Fibroblast of lung (primary cell): ENCODE measurements around the gene COMT. TPM values are rescaled to one million over a fixed set of nuclear protein-coding genes. Genes with fewer than 3 reads are reported as not detected.

Experiments used
- DNase-seq, 2 donors: peaks; one replicate each; pipeline versions ENCODE4 v3.0.0 to v3.0.0-alpha.2; 2010; ENCODE audit warnings: low read depth in 2 of 2
- H2AFZ ChIP-seq: 2 replicates; pipeline ENCODE4 v1.5.1; 2012; ENCODE audit warnings: low read length, control low read depth, inconsistent platforms
- H3K27ac ChIP-seq: 2 replicates; pipeline ENCODE4 v1.5.1; 2011; ENCODE audit warnings: low read length, control low read depth; ENCODE audit not compliant: insufficient read depth
- H3K27me3 ChIP-seq: 2 replicates; pipeline ENCODE4 v1.5.1; 2011; ENCODE audit warnings: mild to moderate bottlenecking, low read length; ENCODE audit not compliant: control insufficient read depth, insufficient read depth
- H3K36me3 ChIP-seq: 2 replicates; pipeline ENCODE4 v1.5.1; 2011; ENCODE audit warnings: low read length; ENCODE audit not compliant: control insufficient read depth, insufficient read depth
- H3K4me1 ChIP-seq: 2 replicates; pipeline ENCODE4 v1.5.1; 2011; ENCODE audit warnings: low read length; ENCODE audit not compliant: control insufficient read depth, insufficient read depth; ENCODE audit errors: extremely low read depth
- H3K4me2 ChIP-seq: 2 replicates; pipeline ENCODE4 v1.5.1; 2011; ENCODE audit warnings: low read length, control low read depth; ENCODE audit not compliant: insufficient read depth; ENCODE audit errors: extremely low read depth
- H3K4me3 ChIP-seq, 4 experiments: fragments of 200-600 bp in 1 of 4; sonication (generic) in 1 of 4; replicated peaks in 1 of 4; 2 replicates each; pipeline ENCODE4 v1.5.1; 2011 to 2016; ENCODE audit warnings: low read length in 4 of 4, low read depth in 3 of 4, mild to moderate bottlenecking in 3 of 4, control low read depth in 2 of 4, inconsistent platforms in 1 of 4, mixed read lengths in 1 of 4; ENCODE audit not compliant: insufficient read depth in 1 of 4; ENCODE audit errors: control extremely low read depth in 1 of 4
- H3K79me2 ChIP-seq: 2 replicates; pipeline ENCODE4 v1.5.1; 2012; ENCODE audit warnings: mild to moderate bottlenecking, low read length, inconsistent platforms; ENCODE audit not compliant: control insufficient read depth, insufficient read depth
- H3K9ac ChIP-seq: 2 replicates; pipeline ENCODE4 v1.5.1; 2011; ENCODE audit warnings: mild to moderate bottlenecking, low read length, control low read depth; ENCODE audit not compliant: insufficient read depth
- H3K9me3 ChIP-seq: 2 replicates; pipeline ENCODE4 v1.5.1; 2012; ENCODE audit warnings: low read depth, low read length; ENCODE audit not compliant: control insufficient read depth, insufficient read depth
- H4K20me1 ChIP-seq: 2 replicates; pipeline ENCODE4 v1.5.1; 2011; ENCODE audit warnings: low read length; ENCODE audit not compliant: control insufficient read depth, insufficient read depth; ENCODE audit errors: extremely low read depth
- EZH2 ChIP-seq: IDR thresholded peaks from 2 replicates; pipeline ENCODE4 v1.5.1; 2012; ENCODE audit warnings: low read length, control low read depth, mild to moderate bottlenecking; ENCODE audit errors: missing control alignments
- polyA plus RNA-seq, 2 donors: library from polyadenylated mRNA; depleted of rRNA in 1 of 2; stranded (reverse) in 1 of 2; unstranded in 1 of 2; fragments of >200 nt; gene quantifications; 2 replicates each; pipeline ENCODE4 v1.2.1, GENCODE V29; 2011 to 2012; ENCODE audit warnings: missing spikeins in 1 of 2
- total RNA-seq: library from RNA; depleted of rRNA; stranded (reverse); fragments of >200 nt; gene quantifications from 2 replicates; pipeline ENCODE4 v1.2.1, GENCODE V29; 2014
- TF ChIP-seq, protein P1 (sequence below), 2 donors: IDR thresholded peaks in 1 of 2; conservative IDR thresholded peaks in 1 of 2; 1 replicate in 1 of 2; 2 replicates in 1 of 2; pipeline ENCODE4 v1.5.1; 2011 to 2012; ENCODE audit warnings: low read length in 2 of 2, control low read depth in 1 of 2, inconsistent platforms in 1 of 2, low read depth in 1 of 2, mild to moderate bottlenecking in 1 of 2

The COMT gene
- total and polyA plus RNA-seq, 2 donors (not counting 1 experiment from before 2014, with no cell fraction given), result 208 to 305 TPM

DNA sequence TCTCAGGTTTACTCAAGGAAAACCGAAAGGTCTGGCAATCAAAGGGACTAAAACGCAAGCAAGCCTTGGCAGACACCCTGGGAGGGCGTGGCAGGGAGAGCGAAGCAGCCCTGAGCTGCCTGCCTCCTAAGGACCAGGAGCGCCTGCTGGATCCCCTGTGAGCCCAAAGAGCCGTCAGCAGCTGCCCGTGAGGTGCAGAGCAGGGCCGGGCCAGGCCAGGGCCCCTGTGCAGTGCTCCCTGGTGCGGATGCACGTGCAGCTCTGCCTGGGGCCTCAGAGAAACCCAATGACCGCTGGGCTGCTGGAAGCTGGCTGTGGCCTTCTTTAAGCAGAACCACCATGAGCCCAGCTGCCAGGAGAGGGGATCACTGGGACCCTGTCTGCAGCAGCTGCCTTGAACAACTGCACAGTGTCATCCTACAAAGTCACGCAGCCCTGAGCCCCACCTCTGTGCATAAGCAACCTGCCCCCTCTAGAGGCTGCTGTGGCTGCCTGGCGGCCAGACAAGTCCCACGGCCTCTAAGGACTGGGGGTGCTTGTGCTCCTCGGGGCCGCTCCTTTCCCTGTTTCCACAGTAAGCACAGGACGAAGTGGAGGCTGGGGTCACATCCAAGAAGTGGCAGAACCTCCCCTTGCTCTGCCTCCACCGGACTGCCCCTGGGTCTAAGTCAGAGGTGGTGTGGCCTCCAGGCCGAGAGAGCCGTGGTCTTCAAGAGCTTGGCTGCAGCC is 29.1 kb upstream of the COMT start:
- Histone ChIP-seq H3K36me3 (peaks cover 9% of the 10 kb centered on the region), H4K20me1 (no peaks in the 10 kb centered on the region), H3K4me3 (no peak overlapping the region), H3K27me3 (no peaks in the 10 kb centered on the region), H3K9ac (no peak overlapping the region), H3K9me3 (no peaks in the 10 kb centered on the region), H3K79me2 (no peaks in the 10 kb centered on the region), H3K4me2 (no peak overlapping the region), H3K4me1 (peaks cover 3% of the 10 kb centered on the region), H3K27ac (no peak overlapping the region), H2AFZ (no peak overlapping the region)
- TF ChIP-seq EZH2, result no peak
- TF ChIP-seq, protein P1, sequence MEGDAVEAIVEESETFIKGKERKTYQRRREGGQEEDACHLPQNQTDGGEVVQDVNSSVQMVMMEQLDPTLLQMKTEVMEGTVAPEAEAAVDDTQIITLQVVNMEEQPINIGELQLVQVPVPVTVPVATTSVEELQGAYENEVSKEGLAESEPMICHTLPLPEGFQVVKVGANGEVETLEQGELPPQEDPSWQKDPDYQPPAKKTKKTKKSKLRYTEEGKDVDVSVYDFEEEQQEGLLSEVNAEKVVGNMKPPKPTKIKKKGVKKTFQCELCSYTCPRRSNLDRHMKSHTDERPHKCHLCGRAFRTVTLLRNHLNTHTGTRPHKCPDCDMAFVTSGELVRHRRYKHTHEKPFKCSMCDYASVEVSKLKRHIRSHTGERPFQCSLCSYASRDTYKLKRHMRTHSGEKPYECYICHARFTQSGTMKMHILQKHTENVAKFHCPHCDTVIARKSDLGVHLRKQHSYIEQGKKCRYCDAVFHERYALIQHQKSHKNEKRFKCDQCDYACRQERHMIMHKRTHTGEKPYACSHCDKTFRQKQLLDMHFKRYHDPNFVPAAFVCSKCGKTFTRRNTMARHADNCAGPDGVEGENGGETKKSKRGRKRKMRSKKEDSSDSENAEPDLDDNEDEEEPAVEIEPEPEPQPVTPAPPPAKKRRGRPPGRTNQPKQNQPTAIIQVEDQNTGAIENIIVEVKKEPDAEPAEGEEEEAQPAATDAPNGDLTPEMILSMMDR (conservative IDR thresholded peaks at IDR 0.05 in 1 of 2, IDR thresholded peaks at IDR 0.05 in 1 of 2; ENCODE audit: low read depth in 1 of 2, low read length in 2 of 2), result peak in 1 of 2 donors; percentile 3
- DNase-seq, result no peak

DNA sequence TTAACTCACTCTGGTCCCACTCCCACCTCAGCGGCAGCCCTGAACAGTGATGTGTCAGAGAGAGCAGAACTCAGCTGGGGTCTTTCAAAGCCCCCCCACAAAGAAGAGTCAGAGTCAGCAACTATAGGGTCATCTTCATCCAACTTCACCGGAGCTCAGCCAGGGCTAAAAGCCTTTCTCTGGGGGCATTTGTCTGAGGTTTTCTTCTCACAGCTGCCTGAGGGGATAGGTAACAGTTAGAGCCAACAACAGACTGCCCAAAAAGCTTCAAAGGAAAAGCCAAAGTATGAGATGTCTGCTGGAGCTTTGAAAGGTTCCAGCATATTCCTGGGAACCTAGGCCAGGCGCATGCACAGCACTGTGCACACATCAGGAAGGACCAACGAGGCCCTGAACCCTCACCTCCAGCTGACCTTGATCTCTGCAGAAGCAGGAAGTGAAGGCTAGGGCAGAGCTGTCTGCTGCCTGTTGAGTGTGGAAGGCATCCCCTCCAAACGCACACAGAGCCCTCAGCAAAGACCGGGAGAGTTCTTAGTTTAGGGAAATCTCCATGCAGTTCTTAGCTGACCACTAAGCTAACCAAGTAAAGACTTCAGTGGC is 28.1 kb upstream of the COMT start:
- Histone ChIP-seq H3K27ac (no peak overlapping the region), H3K4me2 (no peak overlapping the region), H2AFZ (no peak overlapping the region), H3K4me3 (no peak overlapping the region), H3K79me2 (no peaks in the 10 kb centered on the region), H3K4me1 (peaks cover 3% of the 10 kb centered on the region), H4K20me1 (no peaks in the 10 kb centered on the region), H3K36me3 (peaks cover 9% of the 10 kb centered on the region), H3K9me3 (no peaks in the 10 kb centered on the region), H3K27me3 (no peaks in the 10 kb centered on the region), H3K9ac (no peak overlapping the region)
- TF ChIP-seq EZH2, result no peak
- TF ChIP-seq, protein P1 (conservative IDR thresholded peaks at IDR 0.05 in 1 of 2, IDR thresholded peaks at IDR 0.05 in 1 of 2; ENCODE audit: low read depth in 1 of 2, low read length in 2 of 2), result no peak
- no peak for DNase-seq

DNA sequence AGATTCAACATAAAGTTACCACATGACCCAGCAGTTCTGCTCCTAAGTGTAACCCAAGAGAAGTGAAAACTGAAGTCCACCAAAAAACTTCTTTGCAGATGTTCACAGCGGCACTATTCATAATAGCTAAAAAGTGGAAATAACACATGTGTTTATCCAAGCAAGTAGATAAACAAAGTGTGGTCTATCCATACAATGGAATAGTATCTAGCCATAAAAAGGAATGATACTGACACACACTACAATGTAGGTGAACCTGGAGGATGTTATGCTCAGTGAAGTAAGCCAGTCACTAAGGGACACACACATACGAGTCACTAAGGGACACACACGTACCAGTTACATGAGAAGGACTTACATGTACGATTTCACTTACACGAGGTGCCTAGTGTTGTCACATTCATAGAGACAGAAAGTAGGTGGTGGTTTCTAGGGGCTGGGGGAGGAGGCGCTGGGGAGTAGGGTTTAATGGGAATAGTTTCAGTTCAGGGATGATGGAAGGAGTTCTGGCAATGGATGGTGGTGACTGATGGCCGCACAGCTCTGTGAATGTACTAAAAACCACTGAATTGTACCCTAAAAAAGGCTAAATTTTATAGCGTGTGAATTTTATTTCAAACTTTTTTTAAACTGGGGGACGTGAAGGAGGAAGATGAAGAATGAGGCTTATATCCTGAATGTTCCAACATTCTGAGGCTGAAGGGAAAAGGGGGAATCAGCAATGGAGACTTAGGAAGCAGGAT is 27.2 kb upstream of the COMT start:
- TF ChIP-seq EZH2, result no peak
- TF ChIP-seq, protein P1 (conservative IDR thresholded peaks at IDR 0.05 in 1 of 2, IDR thresholded peaks at IDR 0.05 in 1 of 2; ENCODE audit: low read depth in 1 of 2, low read length in 2 of 2), result no peak
- H3K4me2 ChIP-seq, result no peak overlapping the region
- H3K9ac ChIP-seq, result no peak overlapping the region
- no peaks in the 10 kb centered on the region for H3K9me3 ChIP-seq
- H3K27me3 ChIP-seq, result no peaks in the 10 kb centered on the region
- no peaks in the 10 kb centered on the region for H3K79me2 ChIP-seq
- H3K4me1 ChIP-seq, result peaks cover 3% of the 10 kb centered on the region
- H2AFZ ChIP-seq, result no peak overlapping the region
- H3K27ac ChIP-seq, result no peak overlapping the region
- no peak for DNase-seq
- peaks cover 9% of the 10 kb centered on the region for H3K36me3 ChIP-seq
- no peaks in the 10 kb centered on the region for H4K20me1 ChIP-seq
- H3K4me3 ChIP-seq, result no peak overlapping the region
